GM08714 (cell line): ENCODE measurements around the gene PCSK6.

ENCODE experiments used
- H3K4me3 ChIP-seq: fragments of 200-500 bp; sonication (Bioruptor generic); 2 replicates; pipeline ENCODE4 v1.5.1; 2014; ENCODE audit warnings: mild to moderate bottlenecking, low read length, inconsistent platforms
- ZNF274 ChIP-seq: IDR thresholded peaks from 2 replicates; pipeline ENCODE4 v1.6.1; 2012; ENCODE audit warnings: mild to moderate bottlenecking, low read depth, low read length

The PCSK6 gene

DNA sequence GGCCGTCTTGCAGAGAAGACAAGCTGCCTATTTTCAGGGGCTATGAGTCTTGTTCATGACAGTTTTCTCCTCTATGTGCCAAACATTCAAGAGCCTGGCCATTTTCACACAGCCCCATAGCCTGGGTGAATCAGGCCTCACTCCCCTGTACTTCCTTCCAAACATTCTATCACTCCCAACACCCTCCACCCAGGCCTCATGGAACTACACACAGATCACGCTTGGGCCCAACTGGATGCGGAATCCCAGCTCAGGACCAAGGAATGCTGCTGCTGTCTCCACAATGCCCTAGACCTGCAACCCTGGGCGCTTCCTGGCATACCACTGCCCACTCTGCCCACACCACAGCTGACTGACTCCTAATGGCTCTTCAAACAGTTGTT, 39.4 kb upstream of the PCSK6 start:
- no peak overlapping the region for H3K4me3 ChIP-seq
- no peak for TF ChIP-seq ZNF274

DNA sequence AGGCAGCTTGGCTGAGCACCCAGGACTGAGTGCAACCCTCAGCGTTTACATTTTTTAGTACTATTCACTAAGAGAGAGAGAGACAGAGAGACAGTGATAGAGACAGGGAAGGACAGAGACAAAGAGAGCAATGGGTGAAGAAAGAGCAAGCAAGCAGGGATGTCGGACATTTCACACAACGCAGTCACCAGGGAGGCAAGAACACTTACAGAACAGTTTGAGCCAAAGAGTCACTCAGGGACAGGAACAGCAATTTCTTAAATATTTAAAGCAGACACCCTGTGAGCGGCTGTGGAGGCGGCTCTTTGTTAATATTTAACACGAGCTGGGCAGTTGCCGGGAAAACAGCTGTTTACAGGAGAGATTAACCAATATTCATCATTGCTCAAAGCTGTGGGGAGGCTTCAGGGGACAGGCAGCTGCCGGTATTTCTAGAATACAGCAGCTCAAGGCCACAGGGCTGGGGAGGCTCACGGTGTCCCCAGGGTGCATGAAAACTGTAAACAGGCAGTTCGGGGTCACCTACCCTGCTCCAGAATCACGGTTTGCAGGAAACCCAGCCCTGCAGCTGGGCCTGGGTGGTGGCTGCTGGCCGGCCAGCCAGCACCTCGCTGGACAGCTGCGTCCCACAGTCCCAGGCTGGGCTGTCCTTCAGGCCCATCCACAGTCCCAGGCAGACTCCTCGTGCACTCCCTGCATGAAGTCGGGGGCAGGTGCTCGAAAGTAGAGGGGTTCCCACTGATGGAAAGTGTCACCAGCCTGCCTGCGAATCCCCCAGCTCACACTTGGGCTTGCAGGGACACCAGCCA, 38.8 kb upstream of the PCSK6 start:
- no peak overlapping the region for H3K4me3 ChIP-seq

DNA sequence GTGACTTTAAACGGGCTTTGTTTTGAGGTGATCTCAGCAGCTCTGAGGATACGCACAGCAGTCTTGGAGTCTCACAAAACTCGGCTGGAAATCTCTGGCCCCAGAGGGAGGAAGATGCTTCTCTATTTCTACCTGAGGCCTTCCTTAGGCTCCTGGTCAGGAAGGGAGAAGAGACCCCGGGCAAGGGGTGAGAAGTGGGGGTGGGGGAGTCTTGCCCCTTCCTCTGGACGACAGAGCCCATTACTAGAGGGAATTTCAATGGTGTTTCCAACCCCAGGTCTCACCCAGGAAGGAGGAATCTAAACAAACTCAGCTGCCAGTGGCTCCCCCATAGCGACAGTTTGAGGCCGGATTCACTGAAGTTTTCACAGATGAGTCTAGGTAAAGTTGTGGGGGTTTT, 37.4 kb upstream of the PCSK6 start:
- no peak overlapping the region for H3K4me3 ChIP-seq
- TF ChIP-seq ZNF274, result no peak

More for the DNA sequence above, 38.8 kb upstream of the PCSK6 start:
- no peak for TF ChIP-seq ZNF274

DNA sequence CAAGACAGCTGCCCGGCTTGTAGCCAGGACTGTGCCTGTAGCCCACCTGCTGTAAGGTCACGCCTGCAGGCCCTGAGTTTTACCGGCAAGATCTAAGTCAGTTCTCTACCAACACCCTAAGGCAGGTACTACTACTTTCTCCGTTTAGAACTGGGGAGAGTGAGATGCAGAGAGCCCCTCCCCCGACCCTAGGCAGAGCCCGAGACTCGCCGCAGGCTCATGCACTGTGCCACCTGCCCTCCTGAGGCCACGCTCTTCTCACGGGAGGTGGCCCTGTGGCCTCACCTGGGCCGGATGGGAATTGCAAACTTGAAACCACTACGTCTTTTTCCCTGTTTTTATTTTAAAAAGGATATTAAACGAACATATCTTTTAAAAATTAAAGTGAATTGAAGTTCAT, 36.9 kb upstream of the PCSK6 start:
- no peak overlapping the region for H3K4me3 ChIP-seq
- no peak for TF ChIP-seq ZNF274

- no peak for TF ChIP-seq ZNF274
- H3K4me3 ChIP-seq, result no peak overlapping the region
These were observed 36.5 kb upstream of the PCSK6 start for GRCh38 chr15:101526021-101526420.

DNA sequence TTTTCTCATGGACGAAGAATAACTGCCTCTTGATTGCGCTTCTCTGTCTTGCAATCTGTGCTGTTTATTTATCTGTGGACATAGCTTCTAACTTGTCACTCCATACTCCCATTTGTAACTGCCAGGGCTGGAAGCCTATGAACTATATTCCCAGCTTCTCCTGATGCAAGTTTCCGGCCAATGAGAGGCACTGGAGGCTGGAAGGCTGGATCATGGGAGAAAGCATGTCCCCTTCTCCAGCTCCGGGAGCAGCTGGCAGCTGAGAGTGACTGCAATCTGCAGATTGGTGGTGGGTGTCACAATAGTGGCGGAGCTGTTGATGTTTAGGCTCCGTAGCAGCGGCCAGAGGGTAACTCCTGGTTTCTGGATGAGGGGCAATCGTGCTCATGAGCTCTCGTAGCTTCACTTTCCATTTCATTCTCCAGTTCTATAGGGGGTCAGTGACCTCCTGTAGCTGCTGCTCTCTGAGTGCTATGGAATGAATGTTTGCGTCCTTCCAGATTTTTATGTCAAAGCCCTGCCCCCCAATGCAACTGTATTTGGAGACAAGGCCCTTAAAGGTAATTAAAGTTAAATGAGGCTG, 35.7 kb upstream of the PCSK6 start:
- no peak overlapping the region for H3K4me3 ChIP-seq
- TF ChIP-seq ZNF274, result no peak

GRCh38 chr15:101523560-101523940, 34.0 kb upstream of the PCSK6 start:
- no peak for TF ChIP-seq ZNF274
- H3K4me3 ChIP-seq, result no peak overlapping the region

GRCh38 chr15:101522621-101523559, 33.4 kb upstream of the PCSK6 start:
- no peak overlapping the region for H3K4me3 ChIP-seq
- no peak for TF ChIP-seq ZNF274

- no peak for TF ChIP-seq ZNF274
- no peak overlapping the region for H3K4me3 ChIP-seq
These were observed 32.6 kb upstream of the PCSK6 start for GRCh38 chr15:101522091-101522490.

GRCh38 chr15:101521591-101521990, 32.1 kb upstream of the PCSK6 start:
- no peak overlapping the region for H3K4me3 ChIP-seq
- no peak for TF ChIP-seq ZNF274

DNA sequence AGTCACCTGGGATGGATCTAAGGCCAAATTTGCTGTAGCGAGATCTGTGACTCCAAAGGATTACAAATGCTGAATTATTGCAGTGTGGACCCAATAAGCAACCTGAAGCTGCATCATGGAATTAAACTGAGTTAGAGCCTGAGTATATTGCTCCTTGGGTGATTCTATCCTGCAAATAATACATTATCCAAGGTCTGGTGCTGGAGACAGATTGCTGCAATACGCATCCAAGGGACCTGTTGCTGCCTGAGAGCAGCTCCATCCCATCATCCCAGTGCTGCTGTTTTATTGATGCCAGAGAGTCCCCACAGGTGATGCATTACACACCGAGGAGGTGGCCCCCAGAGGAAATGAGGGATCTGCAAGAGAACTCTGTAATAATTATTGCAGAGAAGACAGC, 31.6 kb upstream of the PCSK6 start:
- TF ChIP-seq ZNF274, result no peak
- no peak overlapping the region for H3K4me3 ChIP-seq

DNA sequence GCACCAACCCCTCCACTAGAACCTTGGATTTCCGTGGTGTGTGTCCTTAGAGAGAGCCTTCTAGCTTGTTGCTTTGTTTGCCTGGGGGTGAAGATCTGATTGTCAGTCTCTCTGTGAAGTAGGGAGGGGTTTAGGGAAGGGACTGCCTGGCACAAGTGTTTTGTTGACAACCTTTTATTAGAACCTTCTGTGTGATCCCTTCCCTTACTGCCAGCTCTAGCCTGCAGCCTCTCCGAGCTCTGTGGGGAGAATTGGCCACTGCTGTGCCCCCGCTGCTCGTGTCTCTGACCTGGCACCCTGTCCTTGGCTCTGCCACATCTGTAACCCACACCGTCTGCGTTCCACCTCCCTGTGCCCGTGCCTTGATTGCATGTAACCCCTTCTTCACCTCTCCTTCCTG, 30.9 kb upstream of the PCSK6 start:
- no peak for TF ChIP-seq ZNF274
- no peak overlapping the region for H3K4me3 ChIP-seq

DNA sequence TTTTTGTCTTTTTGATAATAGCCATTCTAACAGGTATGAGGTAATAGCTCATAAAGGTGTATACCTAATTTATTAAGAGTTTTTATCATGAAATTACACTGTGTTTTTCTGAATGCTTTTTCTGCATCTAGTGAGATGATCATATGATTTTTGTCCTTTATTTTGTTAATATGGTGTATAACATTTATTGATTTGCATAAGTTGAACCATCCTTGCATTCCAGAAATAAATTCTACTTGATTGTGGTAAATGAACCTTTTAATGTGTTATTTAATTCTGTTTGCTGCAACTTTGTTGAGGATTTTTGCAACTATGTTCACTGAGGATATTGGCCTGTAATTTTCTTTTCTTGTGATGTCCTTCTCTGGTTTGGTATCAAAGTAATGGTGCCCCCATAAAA, 28.0 kb upstream of the PCSK6 start:
- no peak for TF ChIP-seq ZNF274
- no peak overlapping the region; the same call in 1 of the 2 replicates for H3K4me3 ChIP-seq

GRCh38 chr15:101514318-101514717, 24.8 kb upstream of the PCSK6 start:
- no peak overlapping the region for H3K4me3 ChIP-seq
- TF ChIP-seq ZNF274, result no peak
